Prostate gland (tissue), 2 donors: ENCODE measurements around the gene GRK2.

Experiments used
- CTCF ChIP-seq, 4 experiments: fragments of 200-600 bp in 2 of 4; fragments of 450-650 bp in 2 of 4; sonication (generic) in 2 of 4; IDR thresholded peaks; 1 replicate in 3 of 4; 2 replicates in 1 of 4; pipeline ENCODE4 v1.5.1; 2016 to 2019; ENCODE audit warnings: antibody characterized with exemption in 4 of 4, mild to moderate bottlenecking in 2 of 4, moderate library complexity in 2 of 4
- POLR2AphosphoS5 ChIP-seq: sonication (generic); formaldehyde crosslinking; IDR thresholded peaks from one replicate; pipeline ENCODE4 v1.6.1; 2017; ENCODE audit warnings: antibody characterized with exemption

- TF ChIP-seq POLR2AphosphoS5 (no peak), CTCF (IDR thresholded peaks at IDR 0.05) (no peak)
Observed at GRCh38 chr11:67289226-67289650, 23.0 kb downstream of the GRK2 start, which contains the start of gene ANKRD13D.
